ENCODE data around the gene SHISA5. TPM values are rescaled to one million over a fixed set of nuclear protein-coding genes. Genes with fewer than 3 reads are reported as not detected.

The SHISA5 gene
- total RNA-seq, 2 donors from 2014 or later, result 66.9 to 120 TPM

DNA sequence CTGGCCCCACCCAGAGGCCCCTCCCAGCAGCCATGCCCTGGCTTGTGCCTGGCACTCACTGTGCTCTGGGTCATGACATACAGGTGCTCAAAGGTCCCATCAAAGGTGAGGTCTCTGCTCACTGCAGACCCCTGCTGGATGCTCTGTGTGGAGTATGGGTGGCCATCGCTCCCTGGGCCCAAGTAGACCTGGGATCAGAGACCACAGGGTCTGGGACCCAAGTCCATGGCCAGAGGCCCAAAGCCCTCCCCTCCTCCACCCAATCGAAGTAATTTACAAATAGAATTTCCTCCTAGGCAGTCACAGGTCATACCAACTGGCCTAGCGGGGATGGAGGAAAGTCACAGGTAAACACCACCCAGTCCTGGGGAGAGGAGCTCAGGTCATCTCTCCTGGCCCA is 81.7 kb downstream of the SHISA5 start:
- TF ChIP-seq, protein P1, sequence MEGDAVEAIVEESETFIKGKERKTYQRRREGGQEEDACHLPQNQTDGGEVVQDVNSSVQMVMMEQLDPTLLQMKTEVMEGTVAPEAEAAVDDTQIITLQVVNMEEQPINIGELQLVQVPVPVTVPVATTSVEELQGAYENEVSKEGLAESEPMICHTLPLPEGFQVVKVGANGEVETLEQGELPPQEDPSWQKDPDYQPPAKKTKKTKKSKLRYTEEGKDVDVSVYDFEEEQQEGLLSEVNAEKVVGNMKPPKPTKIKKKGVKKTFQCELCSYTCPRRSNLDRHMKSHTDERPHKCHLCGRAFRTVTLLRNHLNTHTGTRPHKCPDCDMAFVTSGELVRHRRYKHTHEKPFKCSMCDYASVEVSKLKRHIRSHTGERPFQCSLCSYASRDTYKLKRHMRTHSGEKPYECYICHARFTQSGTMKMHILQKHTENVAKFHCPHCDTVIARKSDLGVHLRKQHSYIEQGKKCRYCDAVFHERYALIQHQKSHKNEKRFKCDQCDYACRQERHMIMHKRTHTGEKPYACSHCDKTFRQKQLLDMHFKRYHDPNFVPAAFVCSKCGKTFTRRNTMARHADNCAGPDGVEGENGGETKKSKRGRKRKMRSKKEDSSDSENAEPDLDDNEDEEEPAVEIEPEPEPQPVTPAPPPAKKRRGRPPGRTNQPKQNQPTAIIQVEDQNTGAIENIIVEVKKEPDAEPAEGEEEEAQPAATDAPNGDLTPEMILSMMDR (IDR thresholded peaks at IDR 0.05), result no peak
- Histone ChIP-seq H3K4me1 (peaks cover 0 to 68% of the 10 kb centered on the region in 2 donors), H3K27ac (peak overlapping the region in 1 of 2 donors; percentile 91), H3K9me3 (no peaks in the 10 kb centered on the region), H3K36me3 (peaks cover 21% of the 10 kb centered on the region), H3K27me3 (no peaks in the 10 kb centered on the region), H3K4me3 (no peak overlapping the region)
- no peak for DNase-seq (ENCODE audit: low spot score)

DNA sequence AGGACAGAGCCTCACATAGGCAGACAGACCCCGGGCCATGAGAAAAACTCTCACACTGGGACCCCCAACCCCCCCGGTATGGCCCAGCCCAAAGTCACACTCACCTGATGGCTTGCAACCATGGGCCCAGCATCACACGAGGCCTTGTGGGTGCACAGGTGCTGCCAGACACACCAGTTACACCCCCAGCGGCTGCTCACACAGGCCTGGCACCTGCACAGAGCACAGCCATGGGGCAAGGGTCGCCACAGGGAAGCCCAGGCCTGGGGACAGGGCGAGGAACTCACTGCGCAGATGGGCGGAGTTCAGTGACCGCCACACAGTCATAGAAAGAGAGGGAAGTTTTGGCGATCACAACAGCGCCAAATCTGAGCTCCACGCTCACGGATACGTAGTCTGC is 83.4 kb downstream of the SHISA5 start:
- DNase-seq (ENCODE audit: low spot score), result no peak
- Histone ChIP-seq H3K4me1 (peaks cover 0 to 51% of the 10 kb centered on the region in 2 donors), H3K27ac (peak overlapping the region; percentile 59 to 91), H3K36me3 (peaks cover 37% of the 10 kb centered on the region), H3K4me3 (no peak overlapping the region), H3K27me3 (no peaks in the 10 kb centered on the region), H3K9me3 (no peaks in the 10 kb centered on the region)
- TF ChIP-seq, protein P1 (IDR thresholded peaks at IDR 0.05), result no peak

DNA sequence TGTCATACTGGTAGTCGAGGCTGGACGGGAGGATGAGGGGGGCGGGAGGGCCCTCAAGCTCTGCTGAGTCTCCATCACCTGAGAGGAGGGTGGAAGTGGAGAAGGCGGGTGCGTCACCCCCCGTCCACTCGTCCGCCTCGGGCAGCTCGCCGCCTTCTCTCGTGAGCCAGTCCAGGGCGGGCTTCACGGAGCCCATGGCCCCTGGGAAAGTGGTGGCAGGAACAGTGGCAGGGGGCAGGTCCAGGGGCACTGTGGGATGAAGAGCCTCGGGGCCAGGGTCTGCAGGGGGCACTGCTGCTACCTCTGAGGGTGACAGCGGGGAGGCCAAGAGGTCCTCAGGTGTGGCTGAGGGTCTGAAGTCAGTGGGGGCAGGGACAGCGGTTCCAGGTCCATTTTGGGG is 84.4 kb downstream of the SHISA5 start:
- Histone ChIP-seq H3K9me3 (no peaks in the 10 kb centered on the region), H3K4me1 (peaks cover 0 to 41% of the 10 kb centered on the region in 2 donors), H3K27ac (no peak overlapping the region), H3K27me3 (no peaks in the 10 kb centered on the region), H3K4me3 (no peak overlapping the region), H3K36me3 (peaks cover 47% of the 10 kb centered on the region)
- TF ChIP-seq, protein P1 (IDR thresholded peaks at IDR 0.05), result no peak
- DNase-seq (ENCODE audit: low spot score), result no peak

DNA sequence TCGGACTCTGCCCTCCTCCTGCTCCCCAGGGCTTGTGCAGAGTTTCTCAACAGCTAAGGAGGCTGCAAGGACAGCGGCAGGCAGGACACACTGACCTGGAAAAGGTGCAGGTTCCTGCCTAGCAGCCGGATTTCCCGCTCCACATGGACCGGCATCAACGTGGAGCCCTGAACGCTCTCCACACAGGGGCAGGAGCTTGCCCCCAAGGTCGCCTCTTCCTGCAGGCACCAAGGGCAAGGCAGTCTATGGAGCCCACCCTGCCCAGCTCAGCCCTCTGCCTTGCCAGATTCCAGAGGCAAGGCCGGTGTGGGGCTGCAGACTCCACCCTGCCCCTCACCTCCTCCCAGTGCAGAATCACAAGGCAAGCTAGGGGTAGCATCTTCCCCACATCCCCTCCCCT is 84.8 kb downstream of the SHISA5 start:
- TF ChIP-seq, protein P1 (IDR thresholded peaks at IDR 0.05), result no peak
- Histone ChIP-seq H3K27ac (no peak overlapping the region), H3K9me3 (no peaks in the 10 kb centered on the region), H3K4me3 (no peak overlapping the region), H3K27me3 (no peaks in the 10 kb centered on the region), H3K36me3 (peaks cover 51% of the 10 kb centered on the region), H3K4me1 (peaks cover 0 to 36% of the 10 kb centered on the region in 2 donors)
- no peak for DNase-seq (ENCODE audit: low spot score)

DNA sequence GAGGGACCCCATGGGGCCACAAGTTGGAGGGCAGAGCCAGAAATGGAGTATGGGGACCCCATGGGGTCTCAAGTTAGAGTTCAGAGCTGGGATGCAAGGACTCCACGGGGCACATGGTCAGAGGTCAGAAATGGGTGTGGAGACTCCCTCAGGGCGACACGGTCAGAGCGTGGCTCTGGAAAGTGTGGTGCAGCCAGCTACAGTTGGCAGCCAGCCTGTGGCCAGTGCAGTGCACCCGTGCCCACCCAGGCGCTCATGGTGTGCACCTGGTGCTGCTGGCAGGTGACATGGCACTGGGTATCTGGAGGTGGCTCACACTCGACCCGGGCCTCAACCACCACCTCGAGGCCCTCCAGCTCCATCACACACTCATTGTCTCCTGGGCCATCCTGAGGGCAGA is 85.3 kb downstream of the SHISA5 start:
- TF ChIP-seq, protein P1 (IDR thresholded peaks at IDR 0.05), result no peak
- peaks cover 0 to 31% of the 10 kb centered on the region in 2 donors for H3K4me1 ChIP-seq
- no peaks in the 10 kb centered on the region for H3K27me3 ChIP-seq
- no peak overlapping the region for H3K4me3 ChIP-seq
- H3K27ac ChIP-seq, result no peak overlapping the region
- H3K36me3 ChIP-seq, result peaks cover 56% of the 10 kb centered on the region
- no peak for DNase-seq (ENCODE audit: low spot score)
- no peaks in the 10 kb centered on the region for H3K9me3 ChIP-seq

DNA sequence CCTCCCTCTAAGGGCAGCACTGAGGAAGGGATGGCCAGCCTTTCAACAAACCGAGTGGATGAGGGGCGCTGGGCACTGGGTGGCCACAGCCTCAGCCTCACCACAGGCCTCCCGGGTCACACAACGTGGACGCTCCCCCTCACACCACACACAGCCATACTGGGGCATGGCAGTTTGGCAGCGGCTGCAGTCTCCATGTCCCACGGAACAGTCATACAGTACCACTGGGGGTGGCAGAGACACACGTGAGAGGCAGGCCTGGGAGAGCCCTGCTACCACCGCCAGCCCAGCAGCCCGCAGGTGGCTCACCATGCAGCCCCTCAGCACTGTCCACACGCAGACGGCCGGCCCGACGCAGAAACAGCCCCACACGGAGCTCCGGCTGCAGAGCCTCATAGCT is 85.8 kb downstream of the SHISA5 start:
- DNase-seq (ENCODE audit: low spot score), result no peak

More for the DNA sequence above, 85.8 kb downstream of the SHISA5 start:
- Histone ChIP-seq H3K4me1 (peaks cover 0 to 26% of the 10 kb centered on the region in 2 donors), H3K27ac (no peak overlapping the region), H3K27me3 (no peaks in the 10 kb centered on the region), H3K4me3 (no peak overlapping the region), H3K9me3 (no peaks in the 10 kb centered on the region), H3K36me3 (peaks cover 60% of the 10 kb centered on the region)
- TF ChIP-seq, protein P1 (IDR thresholded peaks at IDR 0.05), result no peak
